OCI-LY3 (cell line): Measurements from ENCODE around the gene MED12L.
A peak's percentile ranks its signal among the peaks of the same experiment; 100 is the strongest.

ENCODE experiments used
- H2AFZ ChIP-seq: fragments of 200-600, 300-600 bp; shearing (Covaris generic); 2 replicates; pipeline ENCODE4 v1.6.0; 2014; ENCODE audit warnings: antibody characterized with exemption, low read depth, low read length
- H3K27ac ChIP-seq: fragments of 200-600, 300-600 bp; sonication (generic); 2 replicates; pipeline ENCODE4 v1.5.1; 2014; ENCODE audit warnings: mild to moderate bottlenecking, low read length, moderate library complexity, mixed read lengths
- H3K27me3 ChIP-seq: fragments of 200-600, 300-600 bp; sonication (generic); 2 replicates; pipeline ENCODE4 v1.6.1; 2014; ENCODE audit warnings: low read depth, low read length, mixed read lengths
- H3K36me3 ChIP-seq: fragments of 200-600, 300-600 bp; sonication (generic); replicated peaks from 2 replicates; pipeline ENCODE3; 2014; ENCODE audit warnings: low read depth, low read length, mixed read lengths
- H3K4me1 ChIP-seq: fragments of 300-600, 200-600 bp; sonication (generic); 2 replicates; pipeline ENCODE4 v1.6.1; 2014; ENCODE audit warnings: low read length, mixed read lengths
- H3K4me2 ChIP-seq: fragments of 200-600, 300-600 bp; sonication (generic); 2 replicates; pipeline ENCODE4 v1.6.1; 2014; ENCODE audit warnings: low read length, mixed read lengths
- H3K4me3 ChIP-seq: fragments of 300-600, 200-600 bp; sonication (generic); 2 replicates; pipeline ENCODE4 v1.5.1; 2014; ENCODE audit warnings: antibody characterized with exemption, mild to moderate bottlenecking, low read length, moderate library complexity
- H3K79me2 ChIP-seq: fragments of 300-600, 200-600 bp; shearing (Covaris generic); 2 replicates; pipeline ENCODE4 v1.6.1; 2014; ENCODE audit warnings: mild to moderate bottlenecking, low read length, mixed read lengths
- H3K9ac ChIP-seq: fragments of 300-600, 200-600 bp; shearing (Covaris generic); 2 replicates; pipeline ENCODE4 v1.6.0; 2014; ENCODE audit warnings: mild to moderate bottlenecking, low read length, moderate library complexity
- H3K9me3 ChIP-seq: fragments of 200-600, 300-600 bp; shearing (Covaris generic); 2 replicates; pipeline ENCODE4 v1.6.1; 2014; ENCODE audit warnings: low read length, mixed read lengths; ENCODE audit not compliant: insufficient read depth
- H4K20me1 ChIP-seq: fragments of 200-600, 300-600 bp; sonication (generic); 2 replicates; pipeline ENCODE4 v1.6.1; 2016; ENCODE audit warnings: low read length, mixed read lengths; ENCODE audit not compliant: insufficient read depth
- CTCF ChIP-seq: fragments of 200-600, 300-600 bp; sonication (generic); IDR thresholded peaks from 2 replicates; pipeline ENCODE4 v1.5.1; 2014; ENCODE audit warnings: antibody characterized with exemption, low read length, low read depth
- EZH2phosphoT487 ChIP-seq: fragments of 200-600 bp; shearing (Covaris generic); IDR thresholded peaks from 2 replicates; pipeline ENCODE4 v1.6.1; 2018; ENCODE audit warnings: antibody characterized with exemption, mixed run types, low read depth

MED12L gene

GRCh38 chr3:151415289-151415688 is 329.8 kb downstream of the MED12L start:
- TF ChIP-seq CTCF (no peak), EZH2phosphoT487 (no peak)

GRCh38 chr3:151419806-151420205 is 334.3 kb downstream of the MED12L start:
- H3K4me1 ChIP-seq, result no peaks in the 10 kb centered on the region
- no peak overlapping the region for H3K27ac ChIP-seq
- no peak overlapping the region for H3K4me3 ChIP-seq
- H2AFZ ChIP-seq, result no peak overlapping the region
- TF ChIP-seq CTCF, result no peak
- no peak for TF ChIP-seq EZH2phosphoT487
- H3K27me3 ChIP-seq, result no peaks in the 10 kb centered on the region
- H3K9me3 ChIP-seq, result no peaks in the 10 kb centered on the region
- no peaks in the 10 kb centered on the region for H3K36me3 ChIP-seq
- no peak overlapping the region for H3K4me2 ChIP-seq
- H3K79me2 ChIP-seq, result no peaks in the 10 kb centered on the region
- H4K20me1 ChIP-seq, result no peaks in the 10 kb centered on the region
- H3K9ac ChIP-seq, result no peak overlapping the region

More at GRCh38 chr3:151415289-151415688, 329.8 kb downstream of the MED12L start:
- no peak overlapping the region for H3K4me2 ChIP-seq
- H3K27ac ChIP-seq, result no peak overlapping the region
- no peaks in the 10 kb centered on the region for H4K20me1 ChIP-seq
- H3K36me3 ChIP-seq, result no peaks in the 10 kb centered on the region
- no peaks in the 10 kb centered on the region for H3K79me2 ChIP-seq
- no peak overlapping the region for H2AFZ ChIP-seq
- no peaks in the 10 kb centered on the region for H3K27me3 ChIP-seq
- H3K9me3 ChIP-seq, result no peaks in the 10 kb centered on the region
- no peak overlapping the region for H3K4me3 ChIP-seq
- no peaks in the 10 kb centered on the region for H3K4me1 ChIP-seq
- no peak overlapping the region for H3K9ac ChIP-seq

- Histone ChIP-seq H3K4me1 (peaks cover 4% of the 10 kb centered on the region), H2AFZ (no peak overlapping the region), H3K4me3 (no peak overlapping the region), H3K27ac (no peak overlapping the region), H3K79me2 (no peaks in the 10 kb centered on the region), H3K27me3 (no peaks in the 10 kb centered on the region), H4K20me1 (no peaks in the 10 kb centered on the region), H3K4me2 (no peak overlapping the region), H3K9ac (no peak overlapping the region), H3K36me3 (no peaks in the 10 kb centered on the region), H3K9me3 (no peaks in the 10 kb centered on the region)
- peak; percentile 13; the same call in 1 of the 2 replicates for TF ChIP-seq CTCF
- TF ChIP-seq EZH2phosphoT487, result no peak
These were observed 336.5 kb downstream of the MED12L start for GRCh38 chr3:151421938-151422337.

- H3K4me2 ChIP-seq, result no peak overlapping the region
- no peaks in the 10 kb centered on the region for H3K9me3 ChIP-seq
- H2AFZ ChIP-seq, result no peak overlapping the region
- peaks cover 4% of the 10 kb centered on the region for H3K4me1 ChIP-seq
- H3K4me3 ChIP-seq, result no peak overlapping the region
- H3K36me3 ChIP-seq, result no peaks in the 10 kb centered on the region
- TF ChIP-seq CTCF (no peak), EZH2phosphoT487 (no peak)
- no peak overlapping the region for H3K9ac ChIP-seq
- no peak overlapping the region for H3K27ac ChIP-seq
- no peaks in the 10 kb centered on the region for H3K79me2 ChIP-seq
- no peaks in the 10 kb centered on the region for H3K27me3 ChIP-seq
- H4K20me1 ChIP-seq, result no peaks in the 10 kb centered on the region
These were observed 337.6 kb downstream of the MED12L start for GRCh38 chr3:151423091-151423490.
